ENCODE data around the gene ASPM.

Gene ASPM

DNA sequence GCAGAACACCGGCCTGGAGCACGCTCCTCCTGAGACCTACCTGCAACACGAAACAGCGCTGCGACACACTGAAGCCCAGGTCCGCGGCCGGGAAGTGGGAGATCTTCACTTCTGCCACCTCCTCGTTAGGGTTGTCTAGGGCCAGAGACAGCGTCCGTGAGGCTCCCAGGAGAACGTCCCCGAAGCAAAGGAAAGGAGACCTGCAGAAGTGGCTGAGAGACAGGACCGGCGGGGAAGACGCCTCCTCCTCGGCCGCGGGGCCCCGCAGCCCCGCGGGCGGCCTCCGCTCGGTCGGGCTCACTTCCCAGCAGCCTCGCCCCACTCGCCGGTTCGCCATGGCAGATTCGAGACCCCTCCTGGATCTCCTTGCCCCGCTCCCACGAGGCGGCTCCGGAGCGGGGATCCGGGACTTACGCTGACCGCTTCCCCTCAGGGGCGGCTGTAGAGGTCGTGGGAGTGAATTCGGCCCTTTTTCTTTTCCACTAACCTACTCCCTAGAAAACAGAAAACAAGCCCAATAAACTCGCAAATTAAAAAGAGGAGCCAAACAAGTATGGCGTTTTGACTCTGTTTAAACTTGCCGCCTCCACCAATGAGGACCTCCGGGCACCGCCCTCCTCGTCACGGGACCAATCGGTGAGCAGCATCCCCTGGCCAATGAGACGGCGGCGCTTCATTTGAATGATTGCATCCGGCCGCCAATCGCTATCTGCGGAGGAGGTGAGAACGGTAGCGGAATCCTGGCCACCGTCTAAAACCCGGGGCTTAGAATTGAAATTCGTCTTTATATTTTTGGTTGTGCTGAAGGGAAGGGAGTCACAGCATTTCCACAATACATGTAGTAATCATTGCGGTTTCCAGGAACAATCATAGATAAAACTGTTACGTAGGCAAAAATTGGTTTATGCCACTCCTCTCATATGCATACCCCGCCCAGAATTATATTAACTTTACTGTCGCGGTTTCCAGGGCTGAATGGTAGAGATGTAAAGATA, at the start of gene ASPM (continued):
- TF ChIP-seq, protein P1, sequence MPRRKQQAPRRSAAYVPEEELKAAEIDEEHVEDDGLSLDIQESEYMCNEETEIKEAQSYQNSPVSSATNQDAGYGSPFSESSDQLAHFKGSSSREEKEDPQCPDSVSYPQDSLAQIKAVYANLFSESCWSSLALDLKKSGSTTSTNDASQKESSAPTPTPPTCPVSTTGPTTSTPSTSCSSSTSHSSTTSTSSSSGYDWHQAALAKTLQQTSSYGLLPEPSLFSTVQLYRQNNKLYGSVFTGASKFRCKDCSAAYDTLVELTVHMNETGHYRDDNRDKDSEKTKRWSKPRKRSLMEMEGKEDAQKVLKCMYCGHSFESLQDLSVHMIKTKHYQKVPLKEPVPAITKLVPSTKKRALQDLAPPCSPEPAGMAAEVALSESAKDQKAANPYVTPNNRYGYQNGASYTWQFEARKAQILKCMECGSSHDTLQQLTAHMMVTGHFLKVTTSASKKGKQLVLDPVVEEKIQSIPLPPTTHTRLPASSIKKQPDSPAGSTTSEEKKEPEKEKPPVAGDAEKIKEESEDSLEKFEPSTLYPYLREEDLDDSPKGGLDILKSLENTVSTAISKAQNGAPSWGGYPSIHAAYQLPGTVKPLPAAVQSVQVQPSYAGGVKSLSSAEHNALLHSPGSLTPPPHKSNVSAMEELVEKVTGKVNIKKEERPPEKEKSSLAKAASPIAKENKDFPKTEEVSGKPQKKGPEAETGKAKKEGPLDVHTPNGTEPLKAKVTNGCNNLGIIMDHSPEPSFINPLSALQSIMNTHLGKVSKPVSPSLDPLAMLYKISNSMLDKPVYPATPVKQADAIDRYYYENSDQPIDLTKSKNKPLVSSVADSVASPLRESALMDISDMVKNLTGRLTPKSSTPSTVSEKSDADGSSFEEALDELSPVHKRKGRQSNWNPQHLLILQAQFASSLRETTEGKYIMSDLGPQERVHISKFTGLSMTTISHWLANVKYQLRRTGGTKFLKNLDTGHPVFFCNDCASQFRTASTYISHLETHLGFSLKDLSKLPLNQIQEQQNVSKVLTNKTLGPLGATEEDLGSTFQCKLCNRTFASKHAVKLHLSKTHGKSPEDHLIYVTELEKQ (tag by site-specific recombination; IDR thresholded peaks at IDR 0.05; ENCODE audit: borderline replicate concordance) = no peak
- TF ChIP-seq, protein P2, sequence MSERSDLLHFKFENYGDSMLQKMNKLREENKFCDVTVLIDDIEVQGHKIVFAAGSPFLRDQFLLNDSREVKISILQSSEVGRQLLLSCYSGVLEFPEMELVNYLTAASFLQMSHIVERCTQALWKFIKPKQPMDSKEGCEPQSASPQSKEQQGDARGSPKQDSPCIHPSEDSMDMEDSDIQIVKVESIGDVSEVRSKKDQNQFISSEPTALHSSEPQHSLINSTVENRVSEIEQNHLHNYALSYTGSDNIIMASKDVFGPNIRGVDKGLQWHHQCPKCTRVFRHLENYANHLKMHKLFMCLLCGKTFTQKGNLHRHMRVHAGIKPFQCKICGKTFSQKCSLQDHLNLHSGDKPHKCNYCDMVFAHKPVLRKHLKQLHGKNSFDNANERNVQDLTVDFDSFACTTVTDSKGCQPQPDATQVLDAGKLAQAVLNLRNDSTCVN (tag by site-specific recombination; optimal IDR thresholded peaks at IDR 0.05) = peak; percentile 51
- TF ChIP-seq, protein P3, sequence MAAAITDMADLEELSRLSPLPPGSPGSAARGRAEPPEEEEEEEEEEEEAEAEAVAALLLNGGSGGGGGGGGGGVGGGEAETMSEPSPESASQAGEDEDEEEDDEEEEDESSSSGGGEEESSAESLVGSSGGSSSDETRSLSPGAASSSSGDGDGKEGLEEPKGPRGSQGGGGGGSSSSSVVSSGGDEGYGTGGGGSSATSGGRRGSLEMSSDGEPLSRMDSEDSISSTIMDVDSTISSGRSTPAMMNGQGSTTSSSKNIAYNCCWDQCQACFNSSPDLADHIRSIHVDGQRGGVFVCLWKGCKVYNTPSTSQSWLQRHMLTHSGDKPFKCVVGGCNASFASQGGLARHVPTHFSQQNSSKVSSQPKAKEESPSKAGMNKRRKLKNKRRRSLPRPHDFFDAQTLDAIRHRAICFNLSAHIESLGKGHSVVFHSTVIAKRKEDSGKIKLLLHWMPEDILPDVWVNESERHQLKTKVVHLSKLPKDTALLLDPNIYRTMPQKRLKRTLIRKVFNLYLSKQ (tag by site-specific recombination; IDR thresholded peaks at IDR 0.05; ENCODE audit: borderline replicate concordance) = no peak
- TF ChIP-seq ZNF701 (tag by site-specific recombination; IDR thresholded peaks at IDR 0.05) (no peak), HOXC10 (CRISPR knock-in tag; IDR thresholded peaks at IDR 0.05) (no peak), ZNF530 (tag by site-specific recombination; IDR thresholded peaks at IDR 0.05; ENCODE audit: low read depth) (no peak), ZNF394 (tag by site-specific recombination; IDR thresholded peaks at IDR 0.05; ENCODE audit: borderline replicate concordance) (no peak), YY1 (tag by site-specific recombination; IDR thresholded peaks at IDR 0.05) (peak; percentile 87), ZEB2 (tag by site-specific recombination; IDR thresholded peaks at IDR 0.05) (no peak), ZNF37A (tag by site-specific recombination; IDR thresholded peaks at IDR 0.05) (no peak), ZNF391 (tag by site-specific recombination; IDR thresholded peaks at IDR 0.05; ENCODE audit: borderline replicate concordance, low read depth) (no peak), ZNF146 (tag by site-specific recombination; IDR thresholded peaks at IDR 0.05) (no peak), ZNF366 (tag by site-specific recombination; conservative IDR thresholded peaks at IDR 0.05) (no peak), ZNF473 (tag by site-specific recombination; IDR thresholded peaks at IDR 0.05) (no peak), IKZF3 (tag by site-specific recombination; IDR thresholded peaks at IDR 0.05) (no peak; the same call in 1 of the 2 replicates), GLI4 (tag by site-specific recombination; IDR thresholded peaks at IDR 0.05) (no peak), EGR2 (tag by site-specific recombination; IDR thresholded peaks at IDR 0.05; ENCODE audit: low read depth) (no peak), MZF1 (tag by site-specific recombination; IDR thresholded peaks at IDR 0.05; ENCODE audit: borderline replicate concordance) (no peak), ZNF140 (tag by site-specific recombination; IDR thresholded peaks at IDR 0.05) (no peak), ZNF2 (tag by site-specific recombination; IDR thresholded peaks at IDR 0.05) (no peak)
- TF ChIP-seq, protein P4, sequence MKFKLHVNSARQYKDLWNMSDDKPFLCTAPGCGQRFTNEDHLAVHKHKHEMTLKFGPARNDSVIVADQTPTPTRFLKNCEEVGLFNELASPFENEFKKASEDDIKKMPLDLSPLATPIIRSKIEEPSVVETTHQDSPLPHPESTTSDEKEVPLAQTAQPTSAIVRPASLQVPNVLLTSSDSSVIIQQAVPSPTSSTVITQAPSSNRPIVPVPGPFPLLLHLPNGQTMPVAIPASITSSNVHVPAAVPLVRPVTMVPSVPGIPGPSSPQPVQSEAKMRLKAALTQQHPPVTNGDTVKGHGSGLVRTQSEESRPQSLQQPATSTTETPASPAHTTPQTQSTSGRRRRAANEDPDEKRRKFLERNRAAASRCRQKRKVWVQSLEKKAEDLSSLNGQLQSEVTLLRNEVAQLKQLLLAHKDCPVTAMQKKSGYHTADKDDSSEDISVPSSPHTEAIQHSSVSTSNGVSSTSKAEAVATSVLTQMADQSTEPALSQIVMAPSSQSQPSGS (tag by site-specific recombination; IDR thresholded peaks at IDR 0.05; ENCODE audit: low read depth) = no peak
- TF ChIP-seq, protein P5, sequence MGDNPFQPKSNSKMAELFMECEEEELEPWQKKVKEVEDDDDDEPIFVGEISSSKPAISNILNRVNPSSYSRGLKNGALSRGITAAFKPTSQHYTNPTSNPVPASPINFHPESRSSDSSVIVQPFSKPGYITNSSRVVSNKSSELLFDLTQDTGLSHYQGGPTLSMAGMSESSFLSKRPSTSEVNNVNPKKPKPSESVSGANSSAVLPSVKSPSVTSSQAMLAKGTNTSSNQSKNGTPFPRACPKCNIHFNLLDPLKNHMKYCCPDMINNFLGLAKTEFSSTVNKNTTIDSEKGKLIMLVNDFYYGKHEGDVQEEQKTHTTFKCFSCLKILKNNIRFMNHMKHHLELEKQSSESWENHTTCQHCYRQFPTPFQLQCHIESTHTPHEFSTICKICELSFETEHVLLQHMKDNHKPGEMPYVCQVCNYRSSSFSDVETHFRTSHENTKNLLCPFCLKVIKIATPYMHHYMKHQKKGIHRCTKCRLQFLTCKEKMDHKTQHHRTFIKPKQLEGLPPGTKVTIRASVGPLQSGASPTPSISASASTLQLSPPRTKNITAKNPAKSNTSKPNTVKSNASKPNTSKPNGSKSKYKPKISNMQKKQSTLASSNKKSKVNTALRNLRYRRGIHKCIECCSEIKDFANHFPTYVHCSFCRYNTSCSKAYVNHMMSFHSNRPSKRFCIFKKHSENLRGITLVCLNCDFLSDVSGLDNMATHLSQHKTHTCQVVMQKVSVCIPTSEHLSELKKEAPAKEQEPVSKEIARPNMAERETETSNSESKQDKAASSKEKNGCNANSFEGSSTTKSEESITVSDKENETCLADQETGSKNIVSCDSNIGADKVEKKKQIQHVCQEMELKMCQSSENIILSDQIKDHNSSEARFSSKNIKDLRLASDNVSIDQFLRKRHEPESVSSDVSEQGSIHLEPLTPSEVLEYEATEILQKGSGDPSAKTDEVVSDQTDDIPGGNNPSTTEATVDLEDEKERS (tag by site-specific recombination; IDR thresholded peaks at IDR 0.05) = no peak
- TF ChIP-seq, protein P6, sequence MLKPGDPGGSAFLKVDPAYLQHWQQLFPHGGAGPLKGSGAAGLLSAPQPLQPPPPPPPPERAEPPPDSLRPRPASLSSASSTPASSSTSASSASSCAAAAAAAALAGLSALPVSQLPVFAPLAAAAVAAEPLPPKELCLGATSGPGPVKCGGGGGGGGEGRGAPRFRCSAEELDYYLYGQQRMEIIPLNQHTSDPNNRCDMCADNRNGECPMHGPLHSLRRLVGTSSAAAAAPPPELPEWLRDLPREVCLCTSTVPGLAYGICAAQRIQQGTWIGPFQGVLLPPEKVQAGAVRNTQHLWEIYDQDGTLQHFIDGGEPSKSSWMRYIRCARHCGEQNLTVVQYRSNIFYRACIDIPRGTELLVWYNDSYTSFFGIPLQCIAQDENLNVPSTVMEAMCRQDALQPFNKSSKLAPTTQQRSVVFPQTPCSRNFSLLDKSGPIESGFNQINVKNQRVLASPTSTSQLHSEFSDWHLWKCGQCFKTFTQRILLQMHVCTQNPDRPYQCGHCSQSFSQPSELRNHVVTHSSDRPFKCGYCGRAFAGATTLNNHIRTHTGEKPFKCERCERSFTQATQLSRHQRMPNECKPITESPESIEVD (tag by site-specific recombination; IDR thresholded peaks at IDR 0.05) = no peak

Measured in HEK293 (cell line).